RWPE2 (cell line): ENCODE data around the gene KRT8.
"Not testable (repeated sequence)": the region's sequence is repeated elsewhere in the genome, so short reads cannot be mapped to it uniquely, and the experiment has no call there.

Experiments used
- ATAC-seq: fragments of 200-7000 bp; cut with Tn5 transposase; 3 replicates; pipeline ENCODE4 v1.9.1; 2021; ENCODE audit warnings: low read depth
- DNase-seq: peaks from one replicate; pipeline ENCODE4 v3.0.0-alpha.2; 2020; ENCODE audit warnings: low spot score
- H3K27ac ChIP-seq: fragments of 450-650 bp; 2 replicates; pipeline ENCODE4 v1.5.1; 2017; ENCODE audit warnings: mild to moderate bottlenecking; ENCODE audit not compliant: poor library complexity, severe bottlenecking
- H3K27me3 ChIP-seq: fragments of 250-450 bp; sonication (Bioruptor Pico); 2 replicates; pipeline ENCODE4 v1.5.1; 2021; ENCODE audit warnings: mild to moderate bottlenecking, moderate library complexity; ENCODE audit not compliant: insufficient read depth, poor library complexity, severe bottlenecking
- H3K36me3 ChIP-seq: fragments of 250-450 bp; sonication (Bioruptor Pico); 2 replicates; pipeline ENCODE4 v1.5.1; 2020; ENCODE audit warnings: low read depth, mild to moderate bottlenecking, moderate library complexity
- H3K4me1 ChIP-seq: fragments of 250-450 bp; sonication (Bioruptor Pico); 2 replicates; pipeline ENCODE4 v1.5.1; 2021; ENCODE audit warnings: mild to moderate bottlenecking, moderate library complexity; ENCODE audit not compliant: insufficient read depth, poor library complexity, severe bottlenecking
- H3K4me3 ChIP-seq: fragments of 250-450 bp; sonication (Bioruptor Pico); 2 replicates; pipeline ENCODE4 v1.5.1; 2021; ENCODE audit warnings: mild to moderate bottlenecking, moderate library complexity; ENCODE audit not compliant: severe bottlenecking
- H3K9me3 ChIP-seq: fragments of 250-450 bp; sonication (Bioruptor Pico); 2 replicates; pipeline ENCODE4 v1.5.1; 2021; ENCODE audit warnings: mild to moderate bottlenecking, moderate library complexity; ENCODE audit not compliant: severe bottlenecking
- TF ChIP-seq, protein P1 (sequence below): fragments of 450-650 bp; IDR thresholded peaks from one replicate; pipeline ENCODE4 v1.5.1; 2017; ENCODE audit warnings: mild to moderate bottlenecking, moderate library complexity; ENCODE audit not compliant: poor library complexity, severe bottlenecking

The KRT8 gene

GRCh38 chr12:52892207-52892852 lies 12.5 kb downstream of the KRT8 start:
- no peak overlapping the region for H3K4me3 ChIP-seq
- peaks cover 9% of the 10 kb centered on the region for H3K36me3 ChIP-seq
- H3K27ac ChIP-seq = no peak overlapping the region
- no peak for DNase-seq
- TF ChIP-seq, protein P1, sequence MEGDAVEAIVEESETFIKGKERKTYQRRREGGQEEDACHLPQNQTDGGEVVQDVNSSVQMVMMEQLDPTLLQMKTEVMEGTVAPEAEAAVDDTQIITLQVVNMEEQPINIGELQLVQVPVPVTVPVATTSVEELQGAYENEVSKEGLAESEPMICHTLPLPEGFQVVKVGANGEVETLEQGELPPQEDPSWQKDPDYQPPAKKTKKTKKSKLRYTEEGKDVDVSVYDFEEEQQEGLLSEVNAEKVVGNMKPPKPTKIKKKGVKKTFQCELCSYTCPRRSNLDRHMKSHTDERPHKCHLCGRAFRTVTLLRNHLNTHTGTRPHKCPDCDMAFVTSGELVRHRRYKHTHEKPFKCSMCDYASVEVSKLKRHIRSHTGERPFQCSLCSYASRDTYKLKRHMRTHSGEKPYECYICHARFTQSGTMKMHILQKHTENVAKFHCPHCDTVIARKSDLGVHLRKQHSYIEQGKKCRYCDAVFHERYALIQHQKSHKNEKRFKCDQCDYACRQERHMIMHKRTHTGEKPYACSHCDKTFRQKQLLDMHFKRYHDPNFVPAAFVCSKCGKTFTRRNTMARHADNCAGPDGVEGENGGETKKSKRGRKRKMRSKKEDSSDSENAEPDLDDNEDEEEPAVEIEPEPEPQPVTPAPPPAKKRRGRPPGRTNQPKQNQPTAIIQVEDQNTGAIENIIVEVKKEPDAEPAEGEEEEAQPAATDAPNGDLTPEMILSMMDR = no peak
- no peaks in the 10 kb centered on the region for H3K27me3 ChIP-seq
- ATAC-seq = no peak
- H3K4me1 ChIP-seq = no peaks in the 10 kb centered on the region
- H3K9me3 ChIP-seq = no peaks in the 10 kb centered on the region

- TF ChIP-seq, protein P1 = no peak
These were observed 13.8 kb downstream of the KRT8 start for GRCh38 chr12:52891044-52891443.

DNA sequence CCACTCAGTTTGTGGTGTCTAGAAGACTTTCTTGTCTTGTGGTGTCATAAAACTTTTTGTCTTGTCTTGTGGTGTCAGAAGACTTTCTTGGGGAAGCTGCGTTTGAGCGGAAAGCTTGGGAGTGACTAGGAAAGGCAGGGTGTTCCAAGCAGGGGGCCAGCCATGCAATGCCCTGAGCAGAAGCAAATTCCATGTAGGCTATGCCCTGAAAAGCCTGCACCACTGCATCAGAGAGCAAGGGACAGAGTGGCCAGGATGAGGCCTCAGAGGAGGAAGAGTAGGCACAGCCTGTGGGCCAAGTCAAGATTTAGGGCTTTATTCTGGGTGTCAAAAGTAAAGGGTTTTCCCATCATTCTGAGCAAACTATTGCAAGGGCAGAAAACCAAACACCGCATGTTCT lies 14.5 kb downstream of the KRT8 start:
- Histone ChIP-seq H3K4me1 (no peaks in the 10 kb centered on the region), H3K27me3 (no peaks in the 10 kb centered on the region), H3K4me3 (no peak overlapping the region), H3K36me3 (no peaks in the 10 kb centered on the region), H3K9me3 (no peaks in the 10 kb centered on the region), H3K27ac (no peak overlapping the region)
- DNase-seq = no peak
- TF ChIP-seq, protein P1 = no peak
- ATAC-seq = no peak

More at GRCh38 chr12:52891044-52891443, 13.8 kb downstream of the KRT8 start:
- Histone ChIP-seq H3K4me3 (no peak overlapping the region), H3K27ac (no peak overlapping the region), H3K4me1 (no peaks in the 10 kb centered on the region), H3K36me3 (no peaks in the 10 kb centered on the region), H3K27me3 (no peaks in the 10 kb centered on the region), H3K9me3 (no peaks in the 10 kb centered on the region)
- DNase-seq (no peak), ATAC-seq (no peak)

GRCh38 chr12:52884526-52885293 lies 20.2 kb downstream of the KRT8 start:
- Histone ChIP-seq H3K27ac (no peak overlapping the region), H3K4me3 (no peak overlapping the region), H3K4me1 (no peaks in the 10 kb centered on the region), H3K36me3 (no peaks in the 10 kb centered on the region), H3K9me3 (no peaks in the 10 kb centered on the region), H3K27me3 (no peaks in the 10 kb centered on the region)
- TF ChIP-seq, protein P1 = peak; percentile 93
- no peak for DNase-seq
- ATAC-seq = peak; percentile 66

GRCh38 chr12:52880499-52880898 lies 24.4 kb downstream of the KRT8 start:
- not testable (repeated sequence) for H3K36me3 ChIP-seq, H3K27ac ChIP-seq, H3K4me3 ChIP-seq, DNase-seq, ATAC-seq, H3K27me3 ChIP-seq, H3K9me3 ChIP-seq
- peaks cover 24% of the 10 kb centered on the region for H3K4me1 ChIP-seq
